ENCODE data around the gene SCAMP2.
A peak's percentile ranks its signal among the peaks of the same experiment; 100 is the strongest.

The SCAMP2 gene

DNA sequence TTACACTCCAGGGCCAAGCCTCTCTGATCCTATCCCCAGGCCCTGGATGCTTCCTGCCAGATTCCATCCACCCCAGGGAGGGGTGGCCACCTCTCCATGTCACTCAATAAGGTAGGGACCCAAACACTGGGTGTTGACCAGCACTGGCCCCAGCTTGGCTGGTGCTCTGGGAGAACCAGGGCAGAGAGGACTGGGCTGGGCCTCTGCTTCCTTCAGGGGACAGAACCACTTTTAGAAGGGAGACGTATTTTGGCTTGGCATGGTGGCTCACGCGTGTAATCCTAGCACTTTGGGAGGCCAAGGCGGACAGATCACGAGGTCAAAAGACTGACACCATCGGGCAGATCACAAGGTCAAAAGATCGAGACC is 51.4 kb downstream of the SCAMP2 start:
- no peak for DNase-seq

DNA sequence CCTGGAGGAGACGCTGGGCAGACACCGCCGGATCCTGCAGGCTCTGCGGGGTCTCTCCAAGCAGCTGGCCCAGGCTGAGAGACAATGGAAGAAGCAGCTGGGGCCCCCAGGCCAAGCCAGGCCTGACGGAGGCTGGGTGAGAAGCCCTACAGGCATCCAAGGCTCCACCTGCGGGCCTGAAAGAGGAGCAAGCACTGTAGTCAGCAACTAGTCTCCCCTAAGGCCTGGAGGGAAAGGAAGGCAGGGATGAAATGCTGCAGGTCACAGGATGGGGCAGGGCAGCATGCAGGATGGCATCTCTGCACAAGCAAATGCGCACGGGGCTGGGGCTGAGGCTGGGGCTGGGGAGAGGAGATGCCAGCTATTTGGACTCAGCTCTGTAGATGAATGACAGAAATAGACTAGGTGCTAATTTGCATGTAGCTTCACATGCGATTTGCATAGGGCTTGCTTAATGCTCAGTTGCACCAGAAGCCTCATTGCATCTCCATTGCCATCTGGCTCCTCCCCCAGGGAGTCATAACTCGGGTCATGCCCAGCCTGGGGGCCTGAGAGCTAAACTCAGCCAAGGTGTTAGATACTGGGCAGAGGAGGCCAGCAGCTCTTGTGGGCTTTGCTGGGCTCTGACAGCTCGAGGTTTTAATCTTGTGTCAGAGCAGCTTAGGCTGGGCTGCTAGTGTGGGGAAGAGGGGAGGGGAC is 51.9 kb downstream of the SCAMP2 start:
- DNase-seq, result no peak

DNA sequence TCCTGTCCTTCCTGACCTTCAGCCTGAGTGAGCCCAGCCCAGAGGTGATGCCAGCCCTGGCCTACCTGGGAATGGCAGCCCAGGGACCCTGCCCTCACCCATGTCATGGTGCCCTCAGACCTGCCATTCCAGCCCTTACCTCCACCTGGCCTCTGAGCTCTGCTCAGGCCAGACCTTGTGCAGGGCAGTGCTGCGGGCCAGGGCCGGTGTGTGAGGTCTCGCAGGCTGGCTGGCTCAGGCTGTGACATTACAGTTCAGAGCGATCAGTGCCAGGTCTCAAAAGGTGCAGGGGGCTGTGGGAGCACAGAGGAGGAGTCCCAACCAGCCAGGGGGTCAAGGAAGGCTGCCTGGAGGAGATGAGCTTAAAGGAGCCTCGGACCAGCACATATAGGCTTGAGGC is 53.1 kb downstream of the SCAMP2 start:
- no peak for DNase-seq

DNA sequence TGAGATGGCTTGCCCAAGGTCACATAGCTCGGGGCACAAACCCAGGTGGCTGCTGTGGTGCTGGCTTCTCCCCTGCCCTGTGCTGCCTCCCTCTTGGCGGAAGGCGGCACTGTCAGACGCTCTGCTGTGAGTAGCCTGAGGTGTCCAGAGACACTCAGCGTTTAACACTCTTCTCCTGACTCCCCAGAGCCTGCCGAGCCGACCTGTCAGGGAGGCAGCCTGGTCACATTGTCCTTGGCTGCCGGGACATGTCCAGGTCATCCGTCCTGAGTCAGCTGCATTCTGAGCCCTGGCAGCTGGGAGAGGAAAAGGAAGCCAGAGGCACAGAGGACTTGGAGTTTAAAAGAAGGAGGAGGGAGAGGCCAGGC is 55.8 kb downstream of the SCAMP2 start:
- peak in 9 of 51 donors; percentile 7 to 38 (median 28) for DNase-seq

DNA sequence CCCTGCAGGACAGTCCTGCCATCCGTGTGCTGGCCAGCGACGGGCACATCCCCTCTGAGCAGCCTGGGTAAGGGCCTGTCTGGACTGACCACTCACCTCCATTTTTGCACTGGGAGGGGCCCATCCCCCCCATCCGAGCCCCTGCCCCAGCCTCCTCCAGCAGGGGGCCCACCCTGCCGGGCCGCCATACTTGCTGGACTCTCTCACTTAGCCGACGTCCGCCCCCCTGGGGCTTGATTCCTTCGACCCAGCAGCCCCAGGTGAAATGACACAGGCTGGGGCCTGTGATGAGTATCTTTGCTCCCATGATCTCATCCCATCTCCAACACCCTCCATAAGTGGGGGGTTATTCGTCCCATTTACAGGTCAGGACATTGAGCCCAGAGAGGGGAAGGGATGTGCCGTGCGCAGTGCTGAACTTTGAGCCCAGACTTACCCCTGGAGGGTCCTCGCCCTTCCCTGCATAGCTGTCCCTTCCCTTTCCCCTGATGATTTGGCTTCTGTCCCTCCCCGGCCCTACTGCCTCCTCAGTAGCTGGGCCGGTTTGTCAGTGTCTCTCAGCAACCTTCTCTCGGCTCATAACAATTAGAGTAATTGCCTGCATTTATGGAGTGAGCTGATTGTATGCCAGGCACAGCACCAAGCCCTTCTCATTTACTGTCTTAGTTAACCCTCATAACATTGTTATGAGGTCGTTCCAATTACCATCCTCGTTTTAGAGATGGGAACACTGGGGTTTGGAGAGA is 56.4 kb downstream of the SCAMP2 start:
- no peak for DNase-seq

DNA sequence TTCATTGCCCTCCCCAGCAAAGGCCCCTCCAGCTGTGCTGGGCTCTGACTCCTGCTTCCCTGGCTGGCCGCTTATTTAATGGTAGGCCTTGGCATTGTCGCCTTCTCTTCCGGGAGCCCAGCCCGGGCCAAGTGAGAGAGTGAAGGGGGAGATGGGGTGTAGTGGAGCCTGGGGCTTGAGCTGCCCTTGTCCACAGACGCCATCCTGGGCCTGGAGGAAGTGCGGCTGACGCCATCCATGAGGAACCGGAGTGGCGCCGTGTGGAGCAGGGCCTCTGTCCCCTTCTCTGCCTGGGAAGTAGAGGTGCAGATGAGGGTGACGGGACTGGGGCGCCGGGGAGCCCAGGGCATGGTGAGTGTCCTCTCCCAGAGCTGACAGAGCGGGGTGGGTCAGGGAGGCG is 57.2 kb downstream of the SCAMP2 start:
- peak in 1 of 51 donors; percentile 32 for DNase-seq

DNA sequence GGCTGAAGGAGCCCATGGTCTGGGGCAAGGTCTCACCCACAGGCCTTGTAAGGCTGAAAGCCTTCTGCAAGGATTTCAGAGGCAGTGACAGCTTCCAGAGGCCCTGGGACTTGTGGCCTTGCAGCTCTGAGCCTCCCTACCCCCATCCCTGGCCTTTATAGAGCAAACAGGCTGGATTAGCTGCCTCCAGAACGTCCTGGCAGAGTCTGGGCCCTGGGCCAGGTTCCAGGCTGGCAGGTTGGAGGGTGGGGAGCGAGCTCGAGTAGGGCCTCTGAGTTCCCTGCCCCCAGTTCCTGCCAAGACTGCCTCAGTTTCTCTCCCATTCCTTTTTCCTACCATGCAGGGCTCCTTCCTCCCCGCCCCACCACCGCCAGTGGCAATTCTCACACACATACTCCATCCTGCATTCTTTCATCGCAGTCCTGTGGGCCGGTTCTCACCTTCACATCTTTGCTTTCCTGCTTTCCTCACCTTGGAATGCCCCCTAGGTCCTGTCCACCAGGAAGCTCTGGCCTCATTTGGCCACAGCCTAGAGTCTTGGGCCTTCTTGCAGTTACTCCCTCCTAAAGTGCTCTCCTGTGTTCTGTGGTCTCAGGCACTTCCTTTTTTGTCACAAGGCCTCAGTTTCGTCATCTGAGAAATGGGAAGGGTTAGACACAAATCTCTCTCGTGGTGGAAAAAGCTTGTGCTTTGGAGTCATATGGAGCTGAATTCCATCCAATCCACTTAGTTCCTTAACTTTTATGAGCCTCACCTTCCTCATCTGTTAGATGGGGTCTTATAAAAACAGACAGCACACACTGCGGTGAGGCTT is 57.8 kb downstream of the SCAMP2 start:
- peak in 9 of 51 donors; percentile 6 to 35 (median 21) for DNase-seq

DNA sequence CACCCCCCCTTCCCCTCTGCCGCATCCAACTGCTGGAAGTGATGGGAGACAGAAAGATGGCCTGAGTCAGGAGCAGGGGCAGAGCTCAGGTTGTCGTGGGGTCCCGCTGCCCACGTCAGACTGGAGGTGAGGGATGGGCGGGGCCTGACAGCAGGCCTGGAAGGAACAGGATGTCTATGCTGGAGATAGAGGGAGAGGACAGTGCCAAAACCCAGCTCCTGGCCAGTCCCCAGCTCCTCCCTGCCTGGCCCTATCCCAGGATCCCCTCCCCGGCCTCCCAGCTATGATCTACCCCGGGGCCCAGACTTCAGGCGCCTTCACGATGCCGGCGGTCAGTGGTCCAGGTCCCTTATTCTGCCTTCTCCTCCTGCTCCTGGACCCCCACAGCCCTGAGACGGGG is 60.6 kb downstream of the SCAMP2 start, which contains the start of gene LMAN1L:
LMAN1L (plus strand) TSS at position 303 of the 400 bp plus-strand sequence; CDS start at position 323, 20 bp downstream.
- DNase-seq, result no peak

DNA sequence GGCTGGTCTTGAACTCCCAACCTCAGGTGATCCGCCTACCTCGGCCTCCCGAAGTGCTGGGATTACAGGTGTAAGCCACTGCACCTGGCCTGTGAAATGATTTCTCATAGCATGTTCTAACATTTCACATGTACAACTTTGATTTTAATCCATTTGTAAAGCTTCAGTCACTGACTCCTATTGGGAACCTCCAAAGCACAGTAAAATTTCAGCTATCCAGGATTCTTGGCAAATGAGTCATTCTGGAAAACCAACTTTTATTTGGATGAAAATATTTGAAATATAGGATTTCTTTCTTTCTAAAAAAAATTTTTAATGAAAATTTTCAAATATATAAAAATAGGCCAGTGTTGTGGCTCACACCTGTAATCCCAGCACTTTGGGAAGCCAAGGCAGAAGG is 63.2 kb downstream of the SCAMP2 start:
- no peak for DNase-seq

DNA sequence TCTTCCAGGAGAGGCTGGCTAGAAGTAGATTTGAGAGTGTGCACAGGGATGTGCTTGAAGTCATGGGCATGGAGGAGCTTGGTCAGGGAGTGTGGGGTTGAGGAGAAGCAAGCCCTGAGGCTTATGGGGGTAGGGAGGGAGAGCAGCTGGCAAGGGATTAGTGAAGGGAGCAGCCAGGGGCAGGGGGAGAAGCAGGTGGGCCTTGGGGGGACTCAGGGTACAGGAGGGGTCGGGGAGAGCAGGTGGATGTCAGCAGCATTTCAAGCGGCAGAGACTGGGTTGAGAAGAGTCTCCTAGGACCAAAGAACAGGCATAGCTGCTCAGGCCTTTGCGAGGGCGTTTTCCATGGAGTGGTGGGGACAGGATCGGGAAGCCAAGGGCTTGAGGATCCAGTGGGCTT is 63.9 kb downstream of the SCAMP2 start:
- DNase-seq, result no peak

DNA sequence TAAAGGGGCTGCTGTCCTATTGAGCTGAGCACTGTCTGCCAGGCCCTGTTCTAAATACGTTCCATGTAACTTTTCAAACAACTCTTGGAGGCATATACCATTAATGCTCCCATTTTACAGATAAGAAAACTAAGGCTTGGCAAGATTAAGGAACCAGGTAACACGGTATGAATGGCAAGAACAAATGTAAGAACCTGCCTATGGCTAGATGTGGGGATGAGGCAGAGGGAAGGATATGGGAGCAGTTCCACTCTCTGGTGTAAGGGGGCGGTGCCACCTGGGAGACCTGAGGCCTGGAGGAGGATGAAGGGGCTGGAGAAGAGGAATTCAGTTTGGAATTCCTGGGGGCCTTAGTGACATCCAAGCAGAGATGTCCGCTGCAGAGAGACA is 64.3 kb downstream of the SCAMP2 start:
- no peak for DNase-seq

DNA sequence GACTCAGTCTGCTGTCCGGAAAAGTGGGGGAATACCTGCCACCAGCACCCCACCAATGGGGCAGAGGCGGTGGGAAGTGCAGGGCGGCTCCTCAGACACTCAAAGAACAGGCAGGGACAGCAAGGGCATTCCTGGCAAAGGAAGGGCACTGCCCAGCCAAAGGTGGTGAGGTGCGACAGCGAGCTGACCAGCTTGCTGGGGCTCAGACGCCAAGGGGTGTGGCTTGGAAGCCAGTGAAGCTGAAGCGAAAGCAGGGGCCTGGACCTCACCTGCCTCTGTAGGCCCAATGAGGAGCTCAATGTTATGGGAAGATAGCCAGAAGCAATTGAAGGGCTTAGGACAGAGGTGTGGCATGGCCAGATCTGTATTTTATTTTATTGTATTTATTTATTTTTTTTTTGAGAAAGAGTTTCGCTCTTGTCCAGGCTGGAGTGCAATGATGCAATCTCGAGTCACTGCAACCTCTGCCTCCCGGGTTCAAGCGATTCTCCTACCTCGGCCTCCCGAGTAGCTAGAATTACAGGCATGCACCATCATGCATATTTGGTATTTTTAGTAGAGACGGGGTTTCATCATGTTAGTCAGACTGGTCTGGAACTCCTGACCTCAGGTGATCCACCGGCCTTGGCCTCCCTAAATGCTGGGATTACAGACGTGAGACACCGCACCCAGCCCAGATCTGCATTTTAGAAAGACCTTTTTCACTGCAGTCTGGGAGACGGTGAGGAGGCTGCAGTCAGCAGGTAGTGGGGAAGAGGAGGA is 64.9 kb downstream of the SCAMP2 start:
- no peak for DNase-seq

DNA sequence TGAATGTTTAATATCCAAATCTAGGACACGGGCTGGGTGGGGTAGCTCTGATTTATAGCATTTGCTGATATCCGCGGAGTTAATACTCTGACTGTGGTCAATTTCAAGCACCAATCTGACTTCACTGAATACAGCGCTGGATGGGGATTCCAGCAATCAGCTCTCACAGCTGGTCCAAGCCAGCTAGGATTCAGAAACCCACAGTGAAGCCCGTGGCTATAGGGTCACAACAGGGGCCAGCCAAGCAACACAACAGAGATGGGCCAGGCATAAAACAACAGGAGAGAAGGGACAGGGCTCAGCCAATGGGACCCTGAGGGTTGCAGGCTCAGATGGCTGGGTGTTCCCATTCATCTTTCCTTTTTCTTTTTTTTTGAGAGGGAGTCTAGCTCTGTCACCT is 65.9 kb downstream of the SCAMP2 start:
- DNase-seq, result no peak

DNA sequence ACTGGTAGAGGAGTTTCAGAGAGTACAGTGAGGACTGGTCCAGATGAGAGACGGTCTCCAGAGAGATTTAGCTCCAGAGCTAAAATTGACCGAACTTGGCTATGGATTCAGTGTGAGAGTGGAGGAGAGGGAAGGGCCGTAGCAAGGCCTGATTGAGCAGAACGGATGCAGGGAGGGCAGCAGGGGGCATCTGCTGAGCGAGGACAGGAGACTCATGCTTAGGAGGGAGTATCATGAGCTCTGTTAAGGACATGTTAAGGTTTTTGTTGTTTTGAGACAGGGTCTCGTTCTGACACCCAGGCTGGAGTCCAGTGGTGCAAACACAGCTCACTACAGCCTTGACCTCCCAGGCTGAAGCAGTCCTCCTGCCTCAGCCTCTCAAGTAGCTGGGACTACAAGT is 68.2 kb downstream of the SCAMP2 start:
- DNase-seq, result no peak

DNA sequence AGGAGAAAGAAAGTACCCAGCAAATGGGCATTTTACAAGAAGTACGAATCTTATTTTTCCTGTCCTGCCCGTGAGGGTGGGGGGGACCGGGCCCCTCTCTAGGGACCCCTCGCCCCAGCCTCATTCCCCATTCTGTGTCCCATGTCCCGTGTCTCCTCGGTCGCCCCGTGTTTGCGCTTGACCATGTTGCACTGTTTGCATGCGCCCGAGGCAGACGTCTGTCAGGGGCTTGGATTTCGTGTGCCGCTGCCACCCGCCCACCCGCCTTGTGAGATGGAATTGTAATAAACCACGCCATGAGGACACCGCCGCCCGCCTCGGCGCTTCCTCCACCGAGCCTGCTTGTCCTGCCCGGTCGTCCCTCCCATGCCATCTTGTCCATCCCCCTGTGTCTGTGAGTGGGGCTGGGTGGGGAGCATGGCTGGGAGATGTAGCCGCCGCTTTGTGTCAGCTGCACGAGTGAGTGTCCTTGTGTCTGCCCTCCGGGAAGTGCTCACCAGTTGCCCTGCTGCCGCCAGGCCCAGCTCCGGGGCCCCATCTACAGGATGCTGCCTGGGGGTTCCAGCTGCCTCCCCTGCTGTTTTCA is 70.2 kb downstream of the SCAMP2 start:
- no peak for DNase-seq

DNA sequence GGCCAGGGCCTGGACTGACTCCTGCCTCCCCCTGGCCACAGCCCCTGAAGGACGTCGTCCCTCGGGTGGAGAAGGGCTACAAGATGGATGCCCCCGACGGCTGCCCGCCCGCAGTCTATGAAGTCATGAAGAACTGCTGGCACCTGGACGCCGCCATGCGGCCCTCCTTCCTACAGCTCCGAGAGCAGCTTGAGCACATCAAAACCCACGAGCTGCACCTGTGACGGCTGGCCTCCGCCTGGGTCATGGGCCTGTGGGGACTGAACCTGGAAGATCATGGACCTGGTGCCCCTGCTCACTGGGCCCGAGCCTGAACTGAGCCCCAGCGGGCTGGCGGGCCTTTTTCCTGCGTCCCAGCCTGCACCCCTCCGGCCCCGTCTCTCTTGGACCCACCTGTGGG is 70.9 kb downstream of the SCAMP2 start:
- no peak for DNase-seq

DNA sequence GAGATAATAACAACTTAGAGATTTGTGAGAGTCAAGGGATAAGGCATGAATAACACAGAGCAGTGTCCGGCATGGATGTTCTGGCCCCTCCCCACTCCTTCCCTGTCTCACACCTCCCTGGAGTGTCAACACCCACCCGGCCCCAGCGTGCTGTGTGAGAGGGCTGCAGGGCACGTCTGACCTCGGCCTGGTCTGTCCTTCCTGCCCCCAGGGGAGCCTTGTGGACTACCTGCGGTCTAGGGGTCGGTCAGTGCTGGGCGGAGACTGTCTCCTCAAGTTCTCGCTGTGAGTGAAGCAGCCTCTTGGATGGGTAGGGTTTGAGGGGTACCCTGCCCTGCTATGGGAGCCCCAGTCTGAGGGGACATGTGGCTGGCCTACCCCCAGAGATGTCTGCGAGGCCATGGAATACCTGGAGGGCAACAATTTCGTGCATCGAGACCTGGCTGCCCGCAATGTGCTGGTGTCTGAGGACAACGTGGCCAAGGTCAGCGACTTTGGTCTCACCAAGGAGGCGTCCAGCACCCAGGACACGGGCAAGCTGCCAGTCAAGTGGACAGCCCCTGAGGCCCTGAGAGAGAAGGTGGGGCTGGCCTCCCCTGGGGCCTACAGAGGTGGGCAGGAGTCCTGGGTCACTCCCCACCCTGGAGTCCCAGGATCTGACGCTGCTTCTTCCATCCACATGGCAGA is 71.7 kb downstream of the SCAMP2 start:
- DNase-seq, result no peak

DNA sequence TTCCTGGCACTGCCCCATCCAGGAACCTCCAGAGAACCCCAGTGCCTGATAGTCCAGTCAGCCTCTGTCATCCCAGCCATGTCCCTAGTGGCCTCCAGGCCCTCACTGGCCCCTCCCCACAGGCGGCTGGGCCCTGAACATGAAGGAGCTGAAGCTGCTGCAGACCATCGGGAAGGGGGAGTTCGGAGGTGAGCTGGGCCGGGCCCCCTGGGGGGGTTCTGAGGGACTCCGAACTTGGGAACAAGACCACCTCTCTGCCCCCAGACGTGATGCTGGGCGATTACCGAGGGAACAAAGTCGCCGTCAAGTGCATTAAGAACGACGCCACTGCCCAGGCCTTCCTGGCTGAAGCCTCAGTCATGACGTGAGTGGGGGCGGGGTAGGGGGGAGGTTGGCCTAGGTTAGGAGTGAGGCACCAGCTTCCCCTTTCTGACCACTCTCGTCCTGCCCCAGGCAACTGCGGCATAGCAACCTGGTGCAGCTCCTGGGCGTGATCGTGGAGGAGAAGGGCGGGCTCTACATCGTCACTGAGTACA is 72.5 kb downstream of the SCAMP2 start:
- peak in 2 of 51 donors; percentile 16 to 21 for DNase-seq

DNA sequence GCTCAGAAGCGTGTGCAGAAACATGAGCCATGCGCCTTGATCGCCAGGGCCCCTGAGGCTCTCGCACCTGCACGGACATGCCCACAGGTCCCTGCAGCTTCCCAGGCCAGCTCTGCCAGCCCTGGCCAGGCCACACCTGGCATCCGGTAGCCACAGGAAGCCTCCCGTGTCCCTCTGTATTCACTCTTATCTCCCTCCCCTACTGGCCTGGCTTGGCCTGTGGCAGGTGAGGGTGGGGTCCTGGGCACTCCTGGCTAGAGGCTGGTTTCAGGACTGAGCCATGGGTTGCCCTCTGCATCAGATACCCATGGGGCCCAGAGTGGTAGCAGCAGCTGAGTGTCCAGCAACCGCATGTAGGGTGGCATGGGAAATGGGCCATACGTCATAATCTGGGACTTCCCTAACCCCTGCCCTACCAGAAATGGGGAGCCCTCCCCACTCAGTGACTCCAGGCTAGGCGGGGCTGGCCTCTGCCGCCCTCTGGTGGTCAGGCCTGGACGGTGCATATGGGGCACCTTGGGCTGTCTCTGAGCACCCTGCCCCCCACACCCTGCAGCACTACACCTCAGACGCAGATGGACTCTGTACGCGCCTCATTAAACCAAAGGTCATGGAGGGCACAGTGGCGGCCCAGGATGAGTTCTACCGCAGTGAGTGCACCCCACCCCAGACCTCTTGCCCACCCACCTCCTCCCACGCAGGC is 73.2 kb downstream of the SCAMP2 start:
- DNase-seq, result peak in 45 of 51 donors; percentile 12 to 79 (median 53)
